Naive thymus-derived CD8-positive, alpha-beta T cell (primary cell): Measurements from ENCODE around the gene SKAP2. TPM values are rescaled to one million over a fixed set of nuclear protein-coding genes. Genes with fewer than 3 reads are reported as not detected.
A peak's percentile ranks its signal among the peaks of the same experiment; 100 is the strongest.

Experiments used
- ATAC-seq, 2 donors: fragments of 150-1000 bp; cut with Tn5 transposase in 1 of 2; sonication (Bioruptor Pico), chemical (Tn5 transposase) in 1 of 2; 1 replicate in 1 of 2; 2 replicates in 1 of 2; pipeline ENCODE4 v1.10.0; 2021; ENCODE audit warnings: mild to moderate bottlenecking in 2 of 2, moderate library complexity in 2 of 2
- POLR2A ChIA-PET: fragments of 350-600 bp; sonication (Branson Sonifier 250); formaldehyde crosslinking; loops from one replicate; lab custom pipeline; 2021; ENCODE audit warnings: antibody characterized with exemption; lab: Charles Lee
- DNase-seq, 10 donors: peaks; one replicate each; pipeline versions ENCODE4 v3.0.0 to v3.0.0-alpha.2; 2020 to 2022
- H3K27ac Mint-ChIP-seq, 10 donors: one replicate each; pipeline ENCODE4 v1.8.0; 2020 to 2022; ENCODE audit warnings: mild to moderate bottlenecking in 10 of 10, mixed read lengths in 10 of 10, moderate library complexity in 4 of 10, inconsistent platforms in 1 of 10
- H3K27me3 Mint-ChIP-seq, 5 donors: one replicate each; pipeline ENCODE4 v1.8.0; 2021 to 2022; ENCODE audit warnings: mixed read lengths in 5 of 5
- H3K36me3 Mint-ChIP-seq, 3 donors: one replicate each; pipeline ENCODE4 v1.8.0; 2020 to 2022; ENCODE audit warnings: mixed read lengths in 3 of 3, mild to moderate bottlenecking in 2 of 3, inconsistent platforms in 1 of 3
- H3K4me1 Mint-ChIP-seq, 4 donors: one replicate each; pipeline ENCODE4 v1.8.0; 2021 to 2022; ENCODE audit warnings: mixed read lengths in 4 of 4
- H3K4me3 Mint-ChIP-seq, 10 donors: one replicate each; pipeline ENCODE4 v1.8.0; 2020 to 2022; ENCODE audit warnings: mild to moderate bottlenecking in 10 of 10, mixed read lengths in 10 of 10, moderate library complexity in 6 of 10, inconsistent platforms in 1 of 10
- H3K9me3 Mint-ChIP-seq, 9 donors: one replicate each; pipeline ENCODE4 v1.8.0; 2020 to 2022; ENCODE audit warnings: mixed read lengths in 9 of 9, mild to moderate bottlenecking in 3 of 9, inconsistent platforms in 1 of 9, moderate library complexity in 1 of 9
- polyA plus RNA-seq, 3 donors: library from polyadenylated mRNA; unstranded; fragments of 300-500 nt; fragmentation: Illumina TruSeq; gene quantifications; one replicate each; pipeline ENCODE4 v1.2.3, GENCODE V29; 2021
- total RNA-seq, 8 experiments: library from RNA in 2 of 8; stranded (reverse) in 2 of 8; gene quantifications; one replicate each; pipeline ENCODE4 v1.2.3 and lab custom pipeline; 2021 to 2026

Gene SKAP2, protein sequence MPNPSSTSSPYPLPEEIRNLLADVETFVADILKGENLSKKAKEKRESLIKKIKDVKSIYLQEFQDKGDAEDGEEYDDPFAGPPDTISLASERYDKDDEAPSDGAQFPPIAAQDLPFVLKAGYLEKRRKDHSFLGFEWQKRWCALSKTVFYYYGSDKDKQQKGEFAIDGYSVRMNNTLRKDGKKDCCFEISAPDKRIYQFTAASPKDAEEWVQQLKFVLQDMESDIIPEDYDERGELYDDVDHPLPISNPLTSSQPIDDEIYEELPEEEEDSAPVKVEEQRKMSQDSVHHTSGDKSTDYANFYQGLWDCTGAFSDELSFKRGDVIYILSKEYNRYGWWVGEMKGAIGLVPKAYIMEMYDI
- total RNA-seq, result 1 to 10 TPM; 4.2 to 7.5 TPM
- 10 to 100 TPM in 2 of 3 donors, 1 to 10 TPM in 1; 5.1 to 27.6 (median 11.5) TPM for polyA plus RNA-seq
- total RNA-seq (lab: John Stamatoyannopoulos, UW), result 2.5 to 7.7 (median 5.4) reads per million in 6 experiments

DNA sequence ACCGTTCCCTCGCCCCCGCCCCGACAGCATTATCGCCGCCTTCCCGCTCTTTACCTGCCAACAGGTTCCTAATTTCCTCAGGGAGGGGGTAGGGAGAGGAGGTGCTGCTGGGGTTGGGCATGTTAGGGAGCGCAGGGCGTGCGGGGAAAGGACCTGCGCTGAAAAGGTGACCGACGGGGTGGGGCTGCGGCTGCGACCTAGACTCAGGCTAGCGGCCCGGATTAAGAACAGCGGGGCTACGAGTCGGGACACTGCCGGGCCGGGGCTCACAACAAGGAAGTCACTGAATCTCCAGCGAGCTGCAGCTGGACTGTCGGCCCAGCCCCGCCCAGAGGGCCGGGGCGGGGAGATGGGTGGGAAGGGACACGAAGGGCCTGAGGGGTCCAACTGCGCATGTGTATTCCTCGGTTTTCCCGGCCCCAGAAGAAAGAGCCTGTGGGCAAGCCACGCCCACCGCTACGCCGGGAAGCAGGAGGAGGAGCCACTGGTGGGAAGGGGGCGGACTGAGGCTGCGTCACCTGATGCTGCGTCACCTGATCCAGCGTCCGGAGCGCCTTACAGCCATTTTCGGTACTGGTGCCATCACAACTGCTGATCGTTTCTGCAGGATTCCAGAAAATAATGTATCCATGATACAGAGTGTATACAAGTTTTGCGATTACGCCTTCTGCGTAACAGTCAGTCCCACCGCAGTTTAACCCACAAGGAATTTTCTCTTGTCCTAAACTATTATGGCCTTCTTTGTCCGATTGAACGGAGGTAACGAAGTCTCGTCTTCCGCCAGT is at the start of gene SKAP2:
Gene SKAP2, minus strand, starts transcription at position 282 of the 785 bp plus-strand sequence. Its CDS starts 161 bp downstream, at position 121.
- peaks cover 10 to 26% (median 14%) of the 10 kb centered on the region in 4 donors for H3K4me1 Mint-ChIP-seq
- peaks cover 0 to 2% (median 0%) of the 10 kb centered on the region in 9 donors for H3K9me3 Mint-ChIP-seq
- peak; percentile 61 to 87 (median 76) for DNase-seq
- H3K36me3 Mint-ChIP-seq, result no peaks in the 10 kb centered on the region
- peak within 1 kb of the TSS; percentile 83 to 96 (median 92) for H3K4me3 Mint-ChIP-seq
- peak; percentile 87 to 88 for ATAC-seq
- peak within 1 kb of the TSS; percentile 45 to 91 (median 81) for H3K27ac Mint-ChIP-seq
- POLR2A ChIA-PET, result interaction anchor here (1.2 kb wide), 1 partner anchor 10 kb away, joined by 4 read pairs; no protein-coding TSS in a partner anchor
- H3K27me3 Mint-ChIP-seq, result peaks cover 10 to 34% (median 24%) of the 10 kb centered on the region in 5 donors

DNA sequence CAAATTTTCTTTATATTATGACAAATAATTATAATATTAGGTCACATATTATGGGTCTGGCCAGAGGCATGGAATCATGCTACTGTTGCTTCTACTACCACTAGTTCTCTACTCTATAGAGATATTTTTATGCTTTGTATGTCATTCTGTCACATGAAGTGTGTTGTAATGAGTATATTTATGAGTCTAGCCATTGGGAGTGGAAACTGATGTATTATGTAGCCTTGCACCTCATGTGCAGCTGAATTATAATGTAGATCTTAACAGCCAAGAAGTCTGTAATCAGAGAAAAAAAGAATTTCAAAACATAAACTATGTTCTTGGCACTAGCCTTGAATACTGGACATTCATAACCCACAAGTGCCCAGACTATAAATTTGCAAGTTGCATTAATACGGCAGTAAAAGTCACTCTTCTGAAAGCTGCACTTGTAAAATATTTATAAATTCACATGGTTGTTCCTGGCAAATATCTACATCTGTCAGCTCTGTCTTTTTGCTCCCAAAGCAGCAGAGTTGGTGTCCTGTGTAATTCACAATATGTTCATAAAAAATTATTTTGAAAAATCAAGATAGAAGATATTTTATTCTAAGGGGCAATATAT is 48.6 kb upstream of the SKAP2 start:
- H3K27ac Mint-ChIP-seq, result no peak overlapping the region
- H3K9me3 Mint-ChIP-seq, result no peaks in the 10 kb centered on the region
- H3K4me3 Mint-ChIP-seq, result no peak overlapping the region
- POLR2A ChIA-PET, result no interaction called here
- H3K36me3 Mint-ChIP-seq, result no peaks in the 10 kb centered on the region
- ATAC-seq (no peak), DNase-seq (no peak)
- no peaks in the 10 kb centered on the region for H3K4me1 Mint-ChIP-seq
- peaks cover 0 to 9% (median 0%) of the 10 kb centered on the region in 5 donors for H3K27me3 Mint-ChIP-seq

DNA sequence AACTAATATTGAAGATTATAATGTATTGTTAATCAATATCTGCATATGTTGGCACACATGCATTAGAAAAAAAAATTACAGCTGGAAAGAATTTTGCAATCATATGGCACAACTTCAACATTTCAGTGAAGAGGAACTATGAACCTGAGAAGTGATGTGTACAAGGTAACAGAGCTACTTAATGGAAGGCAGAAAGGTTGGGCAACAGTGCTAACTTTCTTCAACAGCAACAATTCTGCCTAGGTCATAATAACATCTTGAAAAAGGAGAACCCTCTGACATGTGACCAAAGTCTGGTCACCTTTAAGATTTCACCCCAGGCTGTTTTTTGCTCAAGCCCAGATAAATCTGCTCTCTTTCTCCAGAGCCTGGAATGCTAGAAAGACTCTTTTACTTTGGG is 47.9 kb upstream of the SKAP2 start:
- peaks cover 0 to 9% (median 0%) of the 10 kb centered on the region in 5 donors for H3K27me3 Mint-ChIP-seq
- H3K36me3 Mint-ChIP-seq, result no peaks in the 10 kb centered on the region
- H3K4me3 Mint-ChIP-seq, result no peak overlapping the region
- ATAC-seq (no peak), DNase-seq (no peak)
- POLR2A ChIA-PET, result no interaction called here
- H3K9me3 Mint-ChIP-seq, result no peaks in the 10 kb centered on the region
- H3K27ac Mint-ChIP-seq, result no peak overlapping the region
- no peaks in the 10 kb centered on the region for H3K4me1 Mint-ChIP-seq

DNA sequence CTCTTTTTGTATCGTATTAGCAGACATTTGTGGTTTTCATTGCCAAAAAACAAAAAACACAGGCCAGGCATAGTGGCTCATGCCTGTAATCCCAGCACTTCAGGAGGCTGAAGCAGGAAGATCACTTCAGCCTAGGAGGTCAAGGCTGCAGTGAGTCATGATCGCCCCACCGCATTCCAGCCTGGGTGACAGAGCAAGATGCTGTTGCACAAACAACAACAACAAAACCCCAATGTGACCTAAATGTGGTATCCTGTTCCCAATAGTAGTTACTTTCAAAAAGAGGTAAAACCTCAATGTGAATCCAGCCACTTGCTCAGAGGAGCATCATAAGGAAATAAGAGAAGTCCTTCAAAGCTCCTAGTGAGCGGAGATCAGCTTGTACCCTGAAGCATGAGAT is 45.8 kb upstream of the SKAP2 start:
- Mint-ChIP-seq H3K36me3 (no peaks in the 10 kb centered on the region), H3K4me3 (no peak overlapping the region), H3K27me3 (peaks cover 0 to 9% (median 1%) of the 10 kb centered on the region in 5 donors), H3K27ac (no peak overlapping the region), H3K4me1 (no peaks in the 10 kb centered on the region), H3K9me3 (no peaks in the 10 kb centered on the region)
- ATAC-seq, result no peak
- POLR2A ChIA-PET, result no interaction called here
- DNase-seq, result no peak

DNA sequence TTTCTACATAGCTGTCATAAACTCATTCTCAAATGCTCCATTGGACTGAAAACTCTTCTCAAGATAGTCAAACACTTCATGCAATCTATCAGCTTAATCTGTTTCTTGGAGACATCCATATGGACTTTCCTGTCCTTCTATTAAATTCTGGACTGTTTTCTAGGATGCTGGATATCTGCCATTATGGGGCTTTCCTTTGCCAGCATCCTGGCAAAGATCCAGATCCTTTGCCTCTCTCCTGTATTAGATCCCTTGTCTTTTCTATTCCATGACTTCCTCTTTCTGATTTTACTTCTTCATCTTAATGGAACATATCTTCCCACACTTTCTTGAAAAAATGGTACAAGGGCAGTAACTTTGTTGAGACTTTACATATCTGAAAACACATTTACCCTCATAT is 35.9 kb upstream of the SKAP2 start:
- peaks cover 0 to 3% (median 0%) of the 10 kb centered on the region in 9 donors for H3K9me3 Mint-ChIP-seq
- ATAC-seq, result no peak
- POLR2A ChIA-PET, result no interaction called here
- peaks cover 10 to 39% (median 24%) of the 10 kb centered on the region in 5 donors for H3K27me3 Mint-ChIP-seq
- no peaks in the 10 kb centered on the region for H3K4me1 Mint-ChIP-seq
- no peak for DNase-seq
- no peak overlapping the region for H3K4me3 Mint-ChIP-seq
- H3K36me3 Mint-ChIP-seq, result peaks cover 0 to 2% (median 0%) of the 10 kb centered on the region in 3 donors
- no peak overlapping the region for H3K27ac Mint-ChIP-seq

DNA sequence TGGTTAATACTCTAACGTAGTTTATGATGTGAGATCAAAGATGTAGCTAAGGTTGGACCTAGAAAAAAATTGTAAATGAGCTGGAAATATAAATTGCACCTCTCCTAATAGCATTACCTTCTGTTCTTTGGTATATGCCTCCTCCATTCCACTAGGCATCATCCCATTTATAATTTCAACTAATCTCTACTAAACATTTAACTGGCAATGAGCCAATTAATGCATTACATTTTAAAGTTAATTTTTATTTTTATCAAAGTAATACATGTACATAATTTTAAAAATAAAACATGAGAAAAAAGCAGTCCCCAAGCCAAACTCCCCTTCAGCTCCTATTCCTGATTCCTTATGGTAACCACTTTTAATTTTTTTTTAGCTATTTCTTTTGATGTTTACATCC is 35.1 kb upstream of the SKAP2 start:
- no peak for ATAC-seq
- H3K4me3 Mint-ChIP-seq, result no peak overlapping the region
- H3K27me3 Mint-ChIP-seq, result peaks cover 11 to 47% (median 30%) of the 10 kb centered on the region in 5 donors
- H3K36me3 Mint-ChIP-seq, result peaks cover 0 to 2% (median 0%) of the 10 kb centered on the region in 3 donors
- POLR2A ChIA-PET, result interaction anchor here (0.6 kb wide), 1 partner anchor 10 kb away, joined by 3 read pairs; no protein-coding TSS in a partner anchor
- no peak for DNase-seq
- no peaks in the 10 kb centered on the region for H3K4me1 Mint-ChIP-seq
- peaks cover 0 to 3% (median 0%) of the 10 kb centered on the region in 9 donors for H3K9me3 Mint-ChIP-seq
- no peak overlapping the region for H3K27ac Mint-ChIP-seq

DNA sequence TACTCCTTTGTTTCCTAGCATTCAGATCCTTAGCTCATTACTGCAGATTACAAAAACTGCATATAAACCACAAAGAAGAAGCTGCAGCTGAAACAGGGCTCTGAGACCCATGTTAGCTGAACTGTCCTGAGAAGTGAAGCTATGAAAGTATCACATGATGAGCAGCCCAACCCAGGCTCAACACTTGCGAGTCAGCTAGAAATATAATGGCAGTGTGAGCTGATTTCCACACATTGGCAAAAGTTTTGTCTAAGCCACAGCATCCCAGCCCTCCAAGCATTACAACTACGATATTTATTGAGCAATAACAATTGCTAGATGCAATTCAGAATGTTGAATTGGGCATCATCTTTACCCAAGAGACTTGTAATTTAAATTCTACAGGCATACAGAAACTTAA is 34.5 kb upstream of the SKAP2 start:
- Mint-ChIP-seq H3K27me3 (peaks cover 11 to 53% (median 34%) of the 10 kb centered on the region in 5 donors), H3K4me3 (no peak overlapping the region), H3K4me1 (no peaks in the 10 kb centered on the region), H3K27ac (no peak overlapping the region), H3K9me3 (peaks cover 0 to 3% (median 0%) of the 10 kb centered on the region in 9 donors), H3K36me3 (peaks cover 0 to 2% (median 0%) of the 10 kb centered on the region in 3 donors)
- POLR2A ChIA-PET, result interaction anchor here (0.6 kb wide), 1 partner anchor 9 kb away, joined by 3 read pairs; no protein-coding TSS in a partner anchor
- DNase-seq, result no peak
- no peak for ATAC-seq

DNA sequence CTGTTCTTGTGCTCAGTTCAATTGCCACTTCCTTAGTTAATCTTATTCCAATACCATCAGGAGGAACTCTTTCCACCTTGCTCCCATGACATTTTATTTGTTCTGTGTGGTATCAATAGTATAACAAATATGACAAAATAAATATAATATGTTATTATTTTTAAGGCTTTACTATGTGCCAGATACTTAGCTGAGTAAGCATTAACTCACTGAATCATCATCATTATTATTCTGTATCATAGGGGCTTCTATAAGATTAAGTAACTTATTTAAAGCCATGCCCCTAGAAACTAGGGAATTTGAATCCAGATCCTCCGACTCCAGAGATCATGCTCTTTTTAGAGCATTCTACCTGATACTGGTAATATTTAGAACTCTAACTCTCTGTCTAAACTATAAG is 33.5 kb upstream of the SKAP2 start:
- ATAC-seq, result no peak
- Mint-ChIP-seq H3K9me3 (peaks cover 0 to 3% (median 0%) of the 10 kb centered on the region in 9 donors), H3K4me3 (no peak overlapping the region), H3K27ac (no peak overlapping the region), H3K36me3 (peaks cover 0 to 2% (median 0%) of the 10 kb centered on the region in 3 donors), H3K27me3 (peaks cover 15 to 63% (median 35%) of the 10 kb centered on the region in 5 donors), H3K4me1 (no peaks in the 10 kb centered on the region)
- DNase-seq, result no peak
- POLR2A ChIA-PET, result no interaction called here

DNA sequence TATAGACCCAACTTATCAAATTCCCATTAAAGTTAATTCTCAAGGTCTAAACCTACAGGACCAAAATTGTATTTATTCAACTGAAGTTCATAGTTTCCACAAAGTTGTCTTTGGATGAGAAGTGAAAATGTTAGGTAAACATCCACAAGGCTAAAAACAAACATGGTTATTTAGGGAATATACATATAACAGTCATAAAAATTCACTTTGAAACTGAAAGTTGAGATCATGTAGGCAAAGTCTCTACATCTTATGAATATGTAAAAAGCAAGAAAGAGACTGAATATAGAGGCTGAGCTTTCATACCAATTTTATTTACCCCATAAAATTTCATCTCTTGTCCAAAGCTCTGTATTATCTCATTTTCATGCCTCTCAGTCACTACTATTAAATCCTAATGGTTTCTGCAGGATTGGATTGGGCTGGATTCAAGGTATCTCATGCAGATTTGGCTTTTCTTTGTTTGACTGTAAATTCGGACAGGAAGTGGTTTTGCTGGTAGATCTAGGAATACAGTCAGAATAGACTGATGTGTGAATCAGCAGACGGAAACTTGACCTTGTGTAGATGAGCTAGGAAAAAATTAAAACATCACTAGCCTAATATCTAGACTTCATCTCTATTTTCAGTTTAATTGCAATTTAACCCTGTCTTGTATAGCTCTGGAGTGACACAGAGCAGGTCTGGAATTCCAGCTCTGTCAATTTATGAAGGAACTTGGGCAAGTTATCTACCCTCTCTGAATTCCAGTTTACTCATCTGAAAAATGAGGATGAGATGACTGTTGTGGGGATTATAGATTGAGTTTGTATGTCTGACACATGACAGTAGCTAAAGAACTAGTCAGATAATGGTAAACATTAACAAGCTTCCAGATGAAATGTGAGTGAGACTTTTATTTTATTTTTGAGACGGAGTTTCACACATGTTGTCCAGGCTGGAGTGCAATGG is 27.3 kb upstream of the SKAP2 start:
- ATAC-seq (no peak), DNase-seq (no peak)
- Mint-ChIP-seq H3K27ac (no peak overlapping the region), H3K27me3 (peaks cover 11 to 36% (median 16%) of the 10 kb centered on the region in 5 donors), H3K4me1 (no peaks in the 10 kb centered on the region), H3K9me3 (peaks cover 0 to 1% (median 0%) of the 10 kb centered on the region in 9 donors), H3K4me3 (no peak overlapping the region), H3K36me3 (no peaks in the 10 kb centered on the region)
- POLR2A ChIA-PET, result no interaction called here

DNA sequence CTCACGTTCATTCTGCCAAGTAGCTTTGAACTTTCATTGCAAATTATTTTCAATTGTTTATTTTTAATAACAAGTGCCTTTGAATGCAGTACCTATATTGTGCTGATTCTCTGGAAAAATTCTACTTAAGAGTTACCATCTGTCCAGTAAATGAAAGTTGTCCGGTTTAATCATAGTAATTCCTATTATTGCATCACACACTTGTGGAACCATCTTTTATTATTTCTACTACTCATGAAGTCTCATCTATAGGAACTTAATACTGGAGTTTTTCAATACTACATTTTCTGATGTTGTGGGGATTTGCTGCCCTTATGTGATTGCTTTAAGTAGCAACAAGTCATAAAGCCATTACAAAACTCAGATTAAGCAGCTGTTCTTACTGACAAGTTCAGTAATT is 16.5 kb upstream of the SKAP2 start:
- no peak for ATAC-seq
- H3K9me3 Mint-ChIP-seq, result peaks cover 8 to 34% (median 22%) of the 10 kb centered on the region in 9 donors
- H3K36me3 Mint-ChIP-seq, result peaks cover 0 to 28% (median 4%) of the 10 kb centered on the region in 3 donors
- no peak for DNase-seq
- POLR2A ChIA-PET, result no interaction called here
- no peak overlapping the region for H3K4me3 Mint-ChIP-seq
- H3K27me3 Mint-ChIP-seq, result peaks cover 3 to 24% (median 9%) of the 10 kb centered on the region in 5 donors
- no peaks in the 10 kb centered on the region for H3K4me1 Mint-ChIP-seq
- H3K27ac Mint-ChIP-seq, result no peak overlapping the region

DNA sequence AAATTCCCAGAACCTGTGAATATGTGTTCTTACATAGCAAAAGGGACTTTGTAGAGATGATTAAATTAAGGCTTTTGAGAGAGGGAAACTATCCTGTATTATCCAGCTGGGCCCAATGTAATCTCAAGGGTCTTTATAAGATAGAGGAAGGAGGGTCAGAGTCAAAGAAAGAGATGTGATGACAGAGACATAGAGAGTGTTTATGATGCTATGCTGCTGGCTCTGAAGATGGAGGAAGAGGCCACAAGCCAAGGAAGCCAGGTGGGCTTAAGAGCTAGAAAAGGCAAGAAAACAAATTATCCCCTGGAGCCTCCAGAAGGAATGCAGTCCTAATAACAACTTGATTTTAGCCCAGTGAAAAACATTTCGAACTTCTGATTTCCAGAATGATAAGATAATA is 15.3 kb upstream of the SKAP2 start:
- DNase-seq, result no peak
- H3K27me3 Mint-ChIP-seq, result peaks cover 5 to 24% (median 9%) of the 10 kb centered on the region in 5 donors
- no peak for ATAC-seq
- H3K36me3 Mint-ChIP-seq, result peaks cover 0 to 16% (median 4%) of the 10 kb centered on the region in 3 donors
- H3K27ac Mint-ChIP-seq, result no peak overlapping the region
- POLR2A ChIA-PET, result no interaction called here
- no peak overlapping the region for H3K4me3 Mint-ChIP-seq
- H3K4me1 Mint-ChIP-seq, result no peaks in the 10 kb centered on the region
- peaks cover 5 to 22% (median 12%) of the 10 kb centered on the region in 9 donors for H3K9me3 Mint-ChIP-seq
